ENCODE data around the gene EHD2. TPM values are rescaled to one million over a fixed set of nuclear protein-coding genes. Genes with fewer than 3 reads are reported as not detected.

Gene EHD2
- total and polyA plus RNA-seq, 2 of the 13 experiments (the other 11 are each of a cell fraction or from before 2014, with no cell fraction given), result 0.09 to 0.28 TPM

DNA sequence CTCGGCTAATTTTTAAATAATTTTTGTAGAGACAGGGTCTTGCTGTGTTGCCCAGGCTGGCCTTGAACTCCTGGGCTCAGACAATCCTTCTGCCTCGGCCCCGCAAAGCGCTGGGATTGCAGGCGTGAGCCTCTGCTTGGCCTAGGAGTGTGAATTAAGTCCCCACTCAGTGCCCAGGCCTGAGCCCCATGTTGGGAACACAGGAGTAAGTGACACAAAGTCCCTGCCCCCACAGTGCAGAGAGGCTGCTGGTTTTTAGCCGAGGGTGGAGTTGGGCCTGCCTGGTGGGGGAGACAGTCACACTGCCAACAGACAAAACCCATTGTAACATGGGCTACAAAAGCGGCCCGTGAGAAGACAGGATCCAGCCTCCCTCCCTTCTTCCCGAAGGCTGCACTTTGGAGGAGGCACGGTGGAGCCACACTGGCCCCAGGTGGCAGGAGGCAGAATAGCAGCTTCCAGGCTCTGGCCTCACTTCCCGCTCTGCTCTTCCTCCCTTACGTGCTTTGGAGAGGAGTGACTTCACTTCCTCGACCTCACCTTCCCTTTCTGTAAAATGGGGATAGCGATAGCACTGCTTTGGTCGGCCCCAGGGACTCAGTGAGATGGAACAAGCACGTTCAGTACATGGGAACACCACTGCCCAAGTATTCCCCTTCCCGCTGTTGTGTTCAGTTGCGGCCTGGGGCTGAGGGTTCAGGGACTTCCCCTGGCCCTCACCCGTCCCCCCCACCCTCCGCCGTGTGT, 15.2 kb upstream of the EHD2 start (continued):
- TF ChIP-seq, protein P1, sequence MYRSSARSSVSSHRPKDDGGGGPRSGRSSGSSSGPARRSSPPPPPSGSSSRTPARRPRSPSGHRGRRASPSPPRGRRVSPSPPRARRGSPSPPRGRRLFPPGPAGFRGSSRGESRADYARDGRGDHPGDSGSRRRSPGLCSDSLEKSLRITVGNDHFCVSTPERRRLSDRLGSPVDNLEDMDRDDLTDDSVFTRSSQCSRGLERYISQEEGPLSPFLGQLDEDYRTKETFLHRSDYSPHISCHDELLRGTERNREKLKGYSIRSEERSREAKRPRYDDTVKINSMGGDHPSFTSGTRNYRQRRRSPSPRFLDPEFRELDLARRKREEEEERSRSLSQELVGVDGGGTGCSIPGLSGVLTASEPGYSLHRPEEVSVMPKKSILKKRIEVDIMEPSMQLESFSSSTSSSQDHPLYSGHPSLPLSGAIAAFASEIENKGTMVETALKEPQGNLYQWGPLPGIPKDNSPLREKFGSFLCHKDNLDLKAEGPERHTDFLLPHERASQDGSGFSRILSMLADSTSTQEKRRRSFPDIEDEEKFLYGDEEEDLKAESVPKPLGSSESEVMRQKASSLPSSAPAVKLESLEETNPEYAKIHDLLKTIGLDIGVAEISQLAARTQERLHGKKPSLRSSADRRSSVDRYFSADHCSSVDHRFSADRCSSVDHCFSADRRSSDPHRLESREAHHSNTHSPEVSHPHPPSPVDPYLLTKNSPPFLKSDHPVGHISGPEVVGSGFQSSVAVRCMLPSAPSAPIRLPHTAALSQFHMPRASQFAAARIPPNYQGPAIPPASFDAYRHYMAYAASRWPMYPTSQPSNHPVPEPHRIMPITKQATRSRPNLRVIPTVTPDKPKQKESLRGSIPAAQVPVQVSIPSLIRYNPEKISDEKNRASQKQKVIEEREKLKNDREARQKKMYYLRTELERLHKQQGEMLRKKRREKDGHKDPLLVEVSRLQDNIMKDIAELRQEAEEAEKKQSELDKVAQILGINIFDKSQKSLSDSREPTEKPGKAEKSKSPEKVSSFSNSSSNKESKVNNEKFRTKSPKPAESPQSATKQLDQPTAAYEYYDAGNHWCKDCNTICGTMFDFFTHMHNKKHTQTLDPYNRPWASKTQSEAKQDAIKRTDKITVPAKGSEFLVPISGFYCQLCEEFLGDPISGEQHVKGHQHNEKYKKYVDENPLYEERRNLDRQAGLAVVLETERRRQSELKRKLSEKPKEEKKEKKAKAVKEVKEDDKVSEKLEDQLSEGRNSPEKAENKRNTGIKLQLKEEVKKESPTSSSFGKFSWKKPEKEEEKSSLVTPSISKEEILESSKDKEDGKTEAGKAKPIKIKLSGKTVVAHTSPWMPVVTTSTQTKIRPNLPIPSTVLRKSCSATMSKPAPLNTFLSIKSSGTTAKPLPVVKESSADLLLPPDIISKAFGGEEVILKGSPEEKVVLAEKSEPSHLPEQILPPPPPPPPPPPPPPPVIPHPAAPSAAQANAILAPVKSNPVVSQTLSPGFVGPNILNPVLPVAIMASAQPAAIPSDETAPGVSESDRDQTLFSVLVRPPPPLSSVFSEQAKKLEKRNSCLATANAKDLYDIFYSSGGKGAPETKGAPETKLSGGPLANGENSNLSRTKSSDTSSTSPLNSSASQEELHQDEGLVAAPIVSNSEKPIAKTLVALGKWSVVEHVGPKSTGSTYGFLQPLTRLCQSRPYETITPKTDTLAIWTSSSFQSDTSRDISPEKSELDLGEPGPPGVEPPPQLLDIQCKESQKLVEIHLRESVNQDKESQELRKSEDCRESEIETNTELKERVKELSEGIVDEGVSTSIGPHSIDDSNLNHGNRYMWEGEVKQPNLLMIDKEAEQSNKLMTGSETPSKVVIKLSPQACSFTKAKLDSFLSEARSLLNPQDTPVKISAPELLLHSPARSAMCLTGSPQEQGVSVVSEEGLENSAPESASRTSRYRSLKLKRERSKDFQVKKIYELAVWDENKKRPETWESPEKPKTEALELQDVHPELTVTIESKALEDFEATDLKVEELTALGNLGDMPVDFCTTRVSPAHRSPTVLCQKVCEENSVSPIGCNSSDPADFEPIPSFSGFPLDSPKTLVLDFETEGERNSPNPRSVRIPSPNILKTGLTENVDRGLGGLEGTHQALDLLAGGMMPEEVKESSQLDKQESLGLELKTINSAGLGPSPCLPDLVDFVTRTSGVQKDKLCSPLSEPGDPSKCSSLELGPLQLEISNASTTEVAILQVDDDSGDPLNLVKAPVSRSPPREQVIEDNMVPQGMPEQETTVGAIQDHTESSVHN (CRISPR knock-in tag; IDR thresholded peaks at IDR 0.05), result no peak
- TF ChIP-seq MXD4 (CRISPR knock-in tag; IDR thresholded peaks at IDR 0.05), result no peak
- TF ChIP-seq ZNF224 (CRISPR knock-in tag; IDR thresholded peaks at IDR 0.05), result no peak
- no peak for TF ChIP-seq PRPF4 (IDR thresholded peaks at IDR 0.05; ENCODE audit: low read depth, low read length, poor library complexity, severe bottlenecking)
- no peak for TF ChIP-seq ARID2 (CRISPR knock-in tag; IDR thresholded peaks at IDR 0.05; ENCODE audit: borderline replicate concordance)
- no peak for TF ChIP-seq MED8 (CRISPR knock-in tag; IDR thresholded peaks at IDR 0.05; ENCODE audit: insufficient replicate concordance)
- TF ChIP-seq CBX1 (IDR thresholded peaks at IDR 0.05; ENCODE audit: low read depth), result no peak
- TF ChIP-seq ZNF10 (CRISPR knock-in tag; IDR thresholded peaks at IDR 0.05; ENCODE audit: borderline replicate concordance, low read depth), result no peak
- TF ChIP-seq ZSCAN20 (CRISPR knock-in tag; IDR thresholded peaks at IDR 0.05; ENCODE audit: borderline replicate concordance), result no peak
- no peak for TF ChIP-seq MAZ (IDR thresholded peaks at IDR 0.05; ENCODE audit: borderline replicate concordance, low read depth, low read length)
- peak; percentile 26; the same call in 1 of the 2 replicates for TF ChIP-seq MAZ (CRISPR knock-in tag; IDR thresholded peaks at IDR 0.05; ENCODE audit: low read depth)
- TF ChIP-seq, protein P2, sequence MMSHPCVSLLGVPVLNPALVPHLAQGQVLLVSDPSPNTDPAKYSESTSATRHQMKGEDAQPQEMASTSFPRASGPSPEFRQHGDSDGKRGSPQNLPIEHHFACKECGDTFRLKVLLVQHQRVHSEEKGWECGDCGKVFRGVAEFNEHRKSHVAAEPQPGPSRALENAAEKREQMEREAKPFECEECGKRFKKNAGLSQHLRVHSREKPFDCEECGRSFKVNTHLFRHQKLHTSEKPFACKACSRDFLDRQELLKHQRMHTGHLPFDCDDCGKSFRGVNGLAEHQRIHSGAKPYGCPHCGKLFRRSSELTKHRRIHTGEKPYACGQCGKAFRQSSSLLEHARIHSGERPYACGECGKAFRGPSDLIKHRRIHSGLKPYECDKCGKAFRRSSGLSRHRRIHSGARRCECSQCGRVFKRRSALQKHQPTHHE (CRISPR knock-in tag; IDR thresholded peaks at IDR 0.05; ENCODE audit: borderline replicate concordance), result no peak
- TF ChIP-seq ZNF850 (CRISPR knock-in tag; conservative IDR thresholded peaks at IDR 0.05), result no peak
- TF ChIP-seq, protein P3, sequence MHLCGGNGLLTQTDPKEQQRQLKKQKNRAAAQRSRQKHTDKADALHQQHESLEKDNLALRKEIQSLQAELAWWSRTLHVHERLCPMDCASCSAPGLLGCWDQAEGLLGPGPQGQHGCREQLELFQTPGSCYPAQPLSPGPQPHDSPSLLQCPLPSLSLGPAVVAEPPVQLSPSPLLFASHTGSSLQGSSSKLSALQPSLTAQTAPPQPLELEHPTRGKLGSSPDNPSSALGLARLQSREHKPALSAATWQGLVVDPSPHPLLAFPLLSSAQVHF (CRISPR knock-in tag; IDR thresholded peaks at IDR 0.05), result no peak
- TF ChIP-seq ZNF24 (IDR thresholded peaks at IDR 0.05), result no peak
- TF ChIP-seq ETS1 (CRISPR knock-in tag; IDR thresholded peaks at IDR 0.05), result no peak
- peak; percentile 31 for TF ChIP-seq TBL1XR1 (IDR thresholded peaks at IDR 0.05; ENCODE audit: borderline replicate concordance, low read length, partially characterized antibody)
- no peak for TF ChIP-seq ZNF230 (CRISPR knock-in tag; IDR thresholded peaks at IDR 0.05)

Measured in HepG2 (cell line).